DMS53 treated with DMSO at 0.1 percent for 48 hours (cell line): ENCODE results near the gene RIMBP2.

Experiments used
- DNase-seq: peaks from one replicate; lab custom pipeline; 2025; ENCODE audit not compliant: unreplicated experiment; lab: John Stamatoyannopoulos, UW

Gene RIMBP2

DNA sequence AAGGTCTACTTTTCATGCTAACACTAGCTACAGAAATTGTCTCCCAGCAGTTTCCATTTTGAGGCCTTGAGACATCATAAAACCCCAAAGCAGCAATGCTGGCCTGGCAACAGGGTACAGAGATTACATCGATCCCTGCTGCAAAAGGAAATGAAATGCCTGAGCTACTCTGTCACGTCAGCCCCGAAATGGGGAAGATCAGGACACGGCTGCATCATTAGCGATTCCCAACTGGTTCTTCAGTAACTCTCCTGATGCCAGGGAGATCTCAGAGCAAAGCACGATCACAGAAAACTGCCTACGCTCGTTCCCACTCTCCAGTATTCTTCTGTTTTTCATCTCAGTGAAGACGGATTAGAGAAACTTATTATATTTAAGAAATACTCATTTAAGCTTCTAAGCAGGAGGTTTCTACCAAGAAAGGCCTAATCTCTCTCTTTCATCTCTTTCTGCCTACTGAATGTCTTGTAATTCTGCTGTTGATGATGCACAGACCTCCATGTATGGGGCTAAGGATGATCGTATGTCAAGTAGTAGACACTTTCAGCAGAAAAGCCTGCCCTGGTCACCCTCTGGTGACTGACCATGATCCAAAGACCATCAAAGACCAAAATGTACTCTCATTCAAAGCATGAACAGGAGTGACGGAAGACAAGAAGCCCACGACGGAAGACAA lies 168.5 kb downstream of the RIMBP2 start:
- no peak for DNase-seq

DNA sequence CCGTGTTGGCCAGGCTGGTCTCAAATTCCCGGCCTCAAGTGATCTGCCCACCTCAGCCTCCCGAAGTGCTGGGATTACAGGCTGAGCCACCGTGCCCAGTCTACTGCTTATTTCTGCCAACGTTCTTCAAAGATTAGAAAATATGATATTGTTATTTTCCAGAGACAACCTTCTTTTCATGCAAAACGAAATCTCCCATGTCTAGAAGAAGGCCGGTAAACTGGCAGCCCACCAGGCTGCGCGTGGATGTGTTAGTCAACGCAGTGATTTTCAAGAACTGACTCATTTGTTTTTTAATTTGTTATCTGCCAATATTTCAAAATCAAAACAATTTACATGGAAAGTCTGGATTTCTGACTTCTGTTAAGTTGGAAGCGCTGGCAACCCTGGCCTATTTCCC lies 169.6 kb downstream of the RIMBP2 start:
- no peak for DNase-seq

DNA sequence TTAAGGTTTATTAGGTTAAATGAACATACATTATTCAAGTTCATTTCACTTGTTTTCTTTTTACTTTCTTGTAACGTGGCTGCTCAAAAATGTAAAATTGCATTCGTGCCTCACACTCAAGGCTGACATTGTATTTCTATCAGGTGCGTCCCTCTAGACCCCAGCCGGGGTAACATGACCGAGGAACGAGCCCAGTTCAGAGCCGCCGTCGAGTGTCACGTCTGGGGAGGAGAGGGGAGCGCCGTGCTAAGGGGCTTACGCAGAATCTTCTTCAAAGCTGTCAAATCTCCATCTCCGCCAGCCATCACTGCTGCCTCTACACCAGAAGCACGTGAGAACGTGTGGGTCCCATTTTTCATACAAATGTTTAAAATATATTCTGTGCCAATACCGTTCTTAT lies 170.6 kb downstream of the RIMBP2 start:
- DNase-seq, result no peak

- DNase-seq, result no peak
These were observed 175.7 kb downstream of the RIMBP2 start for GRCh38 chr12:130540376-130540775.

- no peak for DNase-seq
These were observed 177.6 kb downstream of the RIMBP2 start for GRCh38 chr12:130538343-130539095.

DNA sequence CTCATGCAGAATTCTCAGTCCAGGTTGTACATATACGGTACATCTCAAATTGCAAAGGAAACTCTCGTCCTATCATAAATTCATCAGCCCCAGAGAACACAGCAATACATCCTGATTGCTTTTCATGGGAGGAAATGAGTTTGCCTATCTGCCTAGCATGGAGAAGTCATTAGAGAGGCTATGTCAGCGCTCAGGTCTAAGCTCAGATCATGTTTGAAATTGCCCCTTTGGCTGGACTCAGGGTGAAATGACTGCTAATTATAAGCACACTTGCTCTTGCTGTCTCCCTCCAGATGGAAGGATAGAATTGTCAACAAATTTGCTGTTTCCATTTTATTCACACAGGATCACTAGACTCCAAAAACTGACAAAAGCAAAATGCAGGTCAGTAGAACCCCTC lies 178.4 kb downstream of the RIMBP2 start:
- no peak for DNase-seq

- DNase-seq, result no peak
These were observed 179.0 kb downstream of the RIMBP2 start for GRCh38 chr12:130537051-130537450.

- no peak for DNase-seq
These were observed 185.7 kb downstream of the RIMBP2 start for GRCh38 chr12:130530429-130530828.

DNA sequence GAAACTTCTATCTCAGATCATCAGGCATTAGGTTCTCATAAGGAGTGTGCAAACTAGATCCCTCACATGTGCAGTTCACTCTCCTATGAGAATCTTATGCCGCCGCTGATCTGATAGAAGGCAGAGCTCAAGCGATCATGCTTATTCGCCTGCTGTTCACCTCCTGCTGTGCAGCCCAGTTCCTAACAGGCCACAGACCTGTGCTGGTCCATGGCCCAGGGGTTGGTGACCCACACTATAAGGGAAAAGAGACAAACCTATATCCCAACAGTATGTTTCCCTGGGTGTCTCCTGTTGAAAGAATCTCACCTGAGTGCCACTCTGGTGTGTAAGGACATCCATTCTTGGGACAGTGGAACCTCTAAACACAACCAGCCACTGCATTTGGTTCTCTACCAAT lies 186.3 kb downstream of the RIMBP2 start:
- no peak for DNase-seq

DNA sequence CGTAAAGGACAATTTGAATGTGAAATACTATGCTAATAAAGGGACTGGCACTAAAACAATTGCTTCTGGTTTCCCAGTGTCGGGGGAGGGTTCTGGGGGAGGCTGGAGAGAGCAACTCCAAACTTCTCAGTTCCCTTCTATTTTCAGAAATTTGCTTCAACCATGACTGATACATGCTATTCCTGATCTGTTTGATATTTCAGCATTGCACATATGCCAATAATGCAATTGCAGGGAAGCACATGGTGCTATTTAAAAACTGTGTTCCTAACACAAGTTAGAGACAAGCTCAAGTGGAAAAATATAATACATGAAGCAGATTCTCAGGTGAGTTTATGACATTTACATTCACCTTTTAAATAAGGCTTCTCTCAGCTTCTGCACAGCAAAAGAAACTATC lies 188.9 kb downstream of the RIMBP2 start:
- no peak for DNase-seq

GRCh38 chr12:130526813-130527212 lies 189.3 kb downstream of the RIMBP2 start:
- no peak for DNase-seq

- no peak for DNase-seq
These were observed 190.5 kb downstream of the RIMBP2 start for GRCh38 chr12:130525384-130526172.

DNA sequence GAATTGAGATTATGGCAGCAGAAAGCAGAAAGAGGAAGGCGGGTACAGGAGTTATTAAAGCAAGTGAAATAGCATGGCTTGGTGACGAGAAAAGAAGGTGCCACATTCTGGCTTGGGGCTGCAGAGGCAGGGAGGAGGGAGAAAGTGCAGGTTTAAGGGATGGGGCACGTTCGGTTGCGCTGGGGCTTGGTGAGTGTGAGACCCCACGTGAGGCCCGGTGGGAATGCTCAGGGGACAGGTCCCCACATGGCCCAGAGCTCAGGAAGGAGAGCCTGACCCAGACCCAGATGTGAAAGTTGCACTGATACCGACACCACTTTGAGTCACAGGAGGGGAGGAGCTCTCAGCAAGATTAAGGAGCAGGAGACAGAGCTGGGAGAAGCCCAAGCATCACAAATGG lies 191.3 kb downstream of the RIMBP2 start:
- DNase-seq, result no peak

- DNase-seq, result no peak
These were observed 192.1 kb downstream of the RIMBP2 start for GRCh38 chr12:130523863-130524614.

DNA sequence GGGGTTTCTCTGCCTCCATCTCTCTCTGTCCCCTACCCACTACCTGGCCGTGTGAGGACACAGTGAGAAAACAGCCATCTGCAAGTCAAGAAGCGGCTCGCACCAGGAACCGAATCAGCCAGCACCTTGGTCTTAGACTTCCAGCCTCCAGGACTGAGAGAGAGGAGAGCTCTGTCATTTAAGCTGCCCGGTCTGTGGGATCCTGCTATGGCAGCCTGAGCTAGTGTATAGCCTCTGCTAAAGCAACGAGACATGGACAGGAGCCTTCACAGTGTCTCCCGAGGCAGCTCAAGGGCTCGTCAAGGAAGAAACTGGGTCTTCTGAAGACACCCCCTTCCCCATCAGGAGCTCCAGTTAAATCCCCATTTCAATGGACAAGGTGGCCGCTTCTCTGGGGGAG lies 192.9 kb downstream of the RIMBP2 start:
- DNase-seq, result no peak

DNA sequence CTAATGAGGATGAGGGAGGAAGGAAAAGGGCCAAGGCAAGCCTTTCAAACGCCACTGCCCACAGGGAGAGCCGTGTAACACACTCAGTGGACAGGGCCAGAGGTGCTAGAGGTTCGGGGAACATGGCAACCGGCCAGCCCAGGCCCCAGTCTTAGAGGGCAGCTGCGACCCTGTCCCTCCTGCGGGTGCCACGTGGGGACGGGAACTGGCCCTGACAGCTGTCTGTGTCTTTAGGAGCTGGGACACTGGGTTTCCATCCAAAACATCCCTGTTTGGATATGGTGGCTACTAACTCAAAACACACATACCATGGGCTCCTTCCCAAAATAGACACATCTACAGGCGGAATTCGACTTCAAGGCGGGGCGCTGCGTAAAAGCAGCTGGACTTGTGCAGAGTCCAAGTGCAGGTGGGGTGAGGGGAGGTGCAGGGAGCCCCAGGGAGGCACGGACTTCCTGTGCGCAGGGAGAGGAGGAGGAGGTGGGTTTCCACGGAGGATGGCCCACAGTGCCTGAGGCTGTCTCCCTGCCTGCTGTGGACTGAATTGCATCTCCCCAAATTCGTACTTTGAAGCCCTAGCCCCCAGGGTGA lies 193.8 kb downstream of the RIMBP2 start:
- no peak for DNase-seq

GRCh38 chr12:130521375-130522124 lies 194.5 kb downstream of the RIMBP2 start:
- DNase-seq, result no peak

GRCh38 chr12:130520784-130521183 lies 195.3 kb downstream of the RIMBP2 start:
- DNase-seq, result no peak

GRCh38 chr12:130517588-130517987 lies 198.5 kb downstream of the RIMBP2 start:
- no peak for DNase-seq

DNA sequence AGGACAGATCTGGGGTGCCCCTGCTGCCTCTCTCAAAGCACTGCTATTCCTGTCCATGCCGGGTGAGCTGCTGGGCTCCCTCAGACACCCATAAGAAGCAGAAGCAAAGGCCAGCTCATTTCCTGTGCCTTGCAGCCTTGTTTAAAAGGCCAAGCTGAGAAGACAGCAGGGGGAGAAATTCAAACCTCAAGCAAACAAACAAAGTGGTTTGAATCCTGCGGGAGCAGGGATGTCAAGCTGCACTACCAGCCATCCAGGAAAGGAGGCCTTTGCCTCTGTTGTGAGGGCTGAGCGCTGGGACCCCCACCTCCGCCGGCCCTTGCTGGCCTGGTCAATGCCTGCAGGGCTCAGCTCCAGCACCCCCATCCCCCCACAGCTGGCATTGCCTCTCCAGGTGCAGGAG lies 201.9 kb downstream of the RIMBP2 start:
- peak; percentile 22 for DNase-seq
